GM18498 (cell line): ENCODE measurements around the gene AKAP8.
"Not testable (repeated sequence)": the region's sequence is repeated elsewhere in the genome, so short reads cannot be mapped to it uniquely, and the experiment has no call there.

Experiments
- ATAC-seq: cut with Tn5 transposase; IDR thresholded peaks from one replicate; pipeline ENCODE4 v1.9.1; 2021; ENCODE audit warnings: mild to moderate bottlenecking, moderate library complexity; ENCODE audit not compliant: unreplicated experiment

The AKAP8 gene

GRCh38 chr19:15335992-15336391 is 43.6 kb downstream of the AKAP8 start:
- not testable (repeated sequence) for ATAC-seq

GRCh38 chr19:15332311-15332996 is 47.1 kb downstream of the AKAP8 start, which contains the start of gene BRD4:
Gene BRD4 (minus strand): TSS chr19:15332539. CDS start chr19:15273099, 59,440 bp downstream.
- peak; percentile 55 for ATAC-seq

- peak; percentile 44 for ATAC-seq
These were observed 47.9 kb downstream of the AKAP8 start for GRCh38 chr19:15331419-15332310.

- no peak for ATAC-seq
These were observed 48.7 kb downstream of the AKAP8 start for GRCh38 chr19:15330801-15331418.

GRCh38 chr19:15328312-15328711 is 51.3 kb downstream of the AKAP8 start:
- ATAC-seq, result no peak

GRCh38 chr19:15324791-15325519 is 54.6 kb downstream of the AKAP8 start:
- no peak for ATAC-seq

- no peak for ATAC-seq
These were observed 55.9 kb downstream of the AKAP8 start for GRCh38 chr19:15323496-15324235.

- no peak for ATAC-seq
These were observed 57.8 kb downstream of the AKAP8 start for GRCh38 chr19:15321739-15322138.

GRCh38 chr19:15320116-15320515 is 59.5 kb downstream of the AKAP8 start:
- no peak for ATAC-seq

- no peak for ATAC-seq
These were observed 61.3 kb downstream of the AKAP8 start for GRCh38 chr19:15318241-15318691.

- ATAC-seq, result no peak
These were observed 62.1 kb downstream of the AKAP8 start for GRCh38 chr19:15317392-15318071.

- no peak for ATAC-seq
These were observed 63.1 kb downstream of the AKAP8 start for GRCh38 chr19:15316498-15316897.

- no peak for ATAC-seq
These were observed 64.5 kb downstream of the AKAP8 start for GRCh38 chr19:15315101-15315500.

- ATAC-seq, result no peak
These were observed 65.8 kb downstream of the AKAP8 start for GRCh38 chr19:15313649-15314279.

GRCh38 chr19:15307169-15307568 is 72.4 kb downstream of the AKAP8 start:
- ATAC-seq, result no peak

- ATAC-seq, result no peak
These were observed 73.8 kb downstream of the AKAP8 start for GRCh38 chr19:15305582-15306334.

- no peak for ATAC-seq
These were observed 75.4 kb downstream of the AKAP8 start for GRCh38 chr19:15304140-15304705.
